A549 (cell line): Measurements from ENCODE around the gene HADHB. TPM values are rescaled to one million over a fixed set of nuclear protein-coding genes. Genes with fewer than 3 reads are reported as not detected.
"Not testable (repeated sequence)": the region's sequence is repeated elsewhere in the genome, so short reads cannot be mapped to it uniquely, and the experiment has no call there.

Source experiments
- ATAC-seq, 2 experiments: fragments of 200-7000 bp in 1 of 2; fragments of >200 bp in 1 of 2; cut with Nextera tagmentation in 1 of 2; cut with Tn5 transposase in 1 of 2; 3 replicates each; pipeline versions ENCODE4 v1.8.0 to v1.9.1; 2018 to 2020; ENCODE audit warnings: mild to moderate bottlenecking in 1 of 2, moderate library complexity in 1 of 2
- CTCF ChIA-PET: fragments of 300-600 bp; sonication (Branson Sonifier 250); formaldehyde crosslinking; extraction: SDS; loops from one replicate; lab custom pipeline; 2021; ENCODE audit warnings: antibody characterized with exemption, inconsistent platforms; lab: Yijun Ruan, JAX
- POLR2A ChIA-PET: fragments of 350-600 bp; formaldehyde crosslinking; extraction: SDS; loops from one replicate; lab custom pipeline; 2021; ENCODE audit warnings: antibody characterized with exemption, inconsistent platforms; lab: Yijun Ruan, JAX
- DNase-seq, 2 experiments: peaks; one replicate each; pipeline versions ENCODE4 v3.0.0 to v3.0.0-alpha.2; 2011 to 2016; ENCODE audit warnings: low read depth in 1 of 2, low spot score in 1 of 2
- FAIRE-seq: peaks from 2 replicates; lab custom pipeline; 2011; peaks lifted over from hg19 to GRCh38; lab: Jason Lieb, UNC
- H3K27ac ChIP-seq, 2 experiments: fragments of >200 bp; sonication (Bioruptor Twin); formaldehyde crosslinking; 3 replicates each; pipeline ENCODE4 v1.5.1; 2016 to 2017
- H3K4me1 ChIP-seq: fragments of >200 bp; sonication (Bioruptor Twin); formaldehyde crosslinking; 3 replicates; pipeline ENCODE4 v1.6.1; 2016
- H3K4me2 ChIP-seq: fragments of >200 bp; sonication (Bioruptor Twin); formaldehyde crosslinking; 3 replicates; pipeline ENCODE4 v1.6.1; 2016
- H3K4me3 ChIP-seq: fragments of >200 bp; sonication (Bioruptor Twin); formaldehyde crosslinking; 3 replicates; pipeline ENCODE4 v1.5.1; 2016
- H3K9me3 ChIP-seq: fragments of >200 bp; sonication (Bioruptor Twin); formaldehyde crosslinking; 3 replicates; pipeline ENCODE4 v1.6.1; 2016
- CBX2 ChIP-seq: fragments of 200-600 bp; sonication (generic); IDR thresholded peaks from 2 replicates; pipeline ENCODE4 v1.6.1; 2016; ENCODE audit warnings: low read depth, mild to moderate bottlenecking, borderline replicate concordance
- ELK1 ChIP-seq: fragments of 150-350 bp; IDR thresholded peaks from 2 replicates; pipeline ENCODE4 v1.6.1; 2014; ENCODE audit warnings: low read depth, mild to moderate bottlenecking, low read length
- HDAC2 ChIP-seq: fragments of 200-600 bp; sonication (generic); IDR thresholded peaks from 2 replicates; pipeline ENCODE4 v1.6.1; 2016
- HEYL ChIP-seq: fragments of 250-450 bp; sonication (Bioruptor Pico); IDR thresholded peaks from 2 replicates; pipeline ENCODE4 v1.8.0; 2021; ENCODE audit warnings: mild to moderate bottlenecking, moderate library complexity
- HOXA7 ChIP-seq: fragments of 250-450 bp; sonication (Bioruptor Pico); IDR thresholded peaks from 2 replicates; pipeline ENCODE4 v1.5.0; 2020; ENCODE audit warnings: mild to moderate bottlenecking, moderate library complexity
- HOXB13 ChIP-seq: fragments of 250-450 bp; sonication (Bioruptor Pico); IDR thresholded peaks from 2 replicates; pipeline ENCODE4 v1.5.0; 2020; ENCODE audit warnings: low read depth, mild to moderate bottlenecking, moderate library complexity
- JUNB ChIP-seq: fragments of >200 bp; sonication (Bioruptor Twin); formaldehyde crosslinking; IDR thresholded peaks from 2 replicates; pipeline ENCODE4 v1.6.1; 2016
- MAX ChIP-seq: IDR thresholded peaks from 2 replicates; pipeline ENCODE4 v1.6.1; 2012
- NFE2L2 ChIP-seq: fragments of 150-350 bp; conservative IDR thresholded peaks from 2 replicates; pipeline ENCODE4 v1.6.1; 2014; ENCODE audit warnings: low read length
- POLR2AphosphoS2 ChIP-seq: conservative IDR thresholded peaks from 2 replicates; pipeline ENCODE4 v1.6.1; 2012; ENCODE audit warnings: low read length, improper control_type of control experiment, inconsistent platforms
- RARB ChIP-seq: fragments of 250-450 bp; sonication (Bioruptor Pico); IDR thresholded peaks from 2 replicates; pipeline ENCODE4 v1.8.0; 2021; ENCODE audit warnings: mild to moderate bottlenecking, moderate library complexity
- REST ChIP-seq: fragments of 200-600 bp; sonication (generic); IDR thresholded peaks from 2 replicates; pipeline ENCODE4 v1.6.1; 2016; ENCODE audit warnings: antibody characterized with exemption, mild to moderate bottlenecking, moderate library complexity
- SMC3 ChIP-seq: fragments of >200 bp; sonication (Bioruptor Twin); formaldehyde crosslinking; IDR thresholded peaks from 3 replicates; pipeline ENCODE4 v1.6.1; 2018; ENCODE audit warnings: inconsistent platforms
- TP53 ChIP-seq: fragments of 250-450 bp; sonication (Bioruptor Pico); IDR thresholded peaks from 2 replicates; pipeline ENCODE4 v1.5.0; 2021; ENCODE audit warnings: mild to moderate bottlenecking, moderate library complexity
- ZSCAN20 ChIP-seq: fragments of 250-450 bp; sonication (Bioruptor Pico); IDR thresholded peaks from 2 replicates; pipeline ENCODE4 v1.8.0; 2022; ENCODE audit warnings: mild to moderate bottlenecking, moderate library complexity
- WGBS: methylation state at CpG from one replicate; pipeline ENCODE4 v1.1.6; 2017; ENCODE audit errors: missing lambda C conversion rate; 5-methylcytosine and 5-hydroxymethylcytosine counted together
- polyA plus RNA-seq, 4 experiments: library from polyadenylated mRNA; depleted of rRNA in 3 of 4; stranded (reverse); fragments of >200 nt; fragmentation: RNase III in 1 of 4; extraction: RNeasy Plus Mini Kit Qiagen cat#74134 plus additional on column Dnase treatment in 1 of 4; gene quantifications; 2 replicates in 3 of 4; 3 replicates in 1 of 4; pipeline ENCODE4 v1.2.3, GENCODE V29; 2011 to 2017

The HADHB gene
- polyA plus RNA-seq, 2 of the 4 experiments (the other 2 are of a cell fraction) = 95.4 to 161 TPM

GRCh38 chr2:26251893-26252292, 7.2 kb downstream of the HADHB start (continued):
- TF ChIP-seq HDAC2 (no peak), HOXB13 (CRISPR knock-in tag) (no peak), MAX (no peak), HEYL (CRISPR knock-in tag) (no peak)

GRCh38 chr2:26255759-26256384, 11.1 kb downstream of the HADHB start:
- 90% methylated on average over 3 of the region's 3 CpGs for WGBS
- TF ChIP-seq NFE2L2 = no peak
- TF ChIP-seq CBX2 = no peak
- no peak for TF ChIP-seq RARB
- no peak for TF ChIP-seq JUNB
- no peak for TF ChIP-seq HOXA7 (CRISPR knock-in tag)
- no peak for TF ChIP-seq MAX
- no peak overlapping the region for H3K4me2 ChIP-seq
- H3K4me3 ChIP-seq = no peak overlapping the region
- no peaks in the 10 kb centered on the region for H3K4me1 ChIP-seq
- no peak for DNase-seq
- POLR2A ChIA-PET = no interaction called here
- ATAC-seq = no peak
- FAIRE-seq = no peak
- CTCF ChIA-PET = interaction anchor here (1.1 kb wide), 2 partner anchors 33 to 71 kb away, joined by 3 read pairs; no protein-coding TSS in a partner anchor
- no peak overlapping the region for H3K27ac ChIP-seq
- no peaks in the 10 kb centered on the region for H3K9me3 ChIP-seq

- CTCF ChIA-PET = interaction anchor here (1.1 to 1.9 kb wide), 2 partner anchors 11 to 12 kb away, joined by 3 to 4 read pairs; no protein-coding TSS in a partner anchor
- not testable (repeated sequence) for H3K27ac ChIP-seq
Observed at GRCh38 chr2:26258836-26259235, 14.1 kb downstream of the HADHB start.

GRCh38 chr2:26268213-26268612, 23.5 kb downstream of the HADHB start:
- 90% methylated on average over 4 of the region's 4 CpGs for WGBS
- Histone ChIP-seq H3K9me3 (no peaks in the 10 kb centered on the region), H3K4me2 (no peak overlapping the region), H3K4me3 (no peak overlapping the region), H3K4me1 (peaks cover 3% of the 10 kb centered on the region; the same call in 2 of the 3 replicates), H3K27ac (no peak overlapping the region)
- no peak for TF ChIP-seq POLR2AphosphoS2
- no peak for TF ChIP-seq ZSCAN20 (CRISPR knock-in tag)
- TF ChIP-seq MAX = no peak
- TF ChIP-seq SMC3 = no peak
- no peak for TF ChIP-seq TP53 (CRISPR knock-in tag)
- TF ChIP-seq ELK1 = no peak
- TF ChIP-seq HEYL (CRISPR knock-in tag) = no peak
- TF ChIP-seq REST = no peak
- ATAC-seq (no peak), DNase-seq (no peak), FAIRE-seq (no peak)
- ChIA-PET CTCF (interaction anchor here (0.9 kb wide), 1 partner anchor 50 kb away, joined by 4 read pairs; no protein-coding TSS in a partner anchor), POLR2A (no interaction called here)

More at GRCh38 chr2:26258836-26259235, 14.1 kb downstream of the HADHB start:
- FAIRE-seq, ATAC-seq, DNase-seq, H3K4me3 ChIP-seq, POLR2A ChIA-PET, H3K4me1 ChIP-seq, H3K4me2 ChIP-seq, H3K9me3 ChIP-seq: not testable (repeated sequence)
- WGBS = 78% methylated on average over 8 of the region's 8 CpGs

GRCh38 chr2:26268670-26269385, 24.1 kb downstream of the HADHB start:
- H3K27ac ChIP-seq, POLR2A ChIA-PET, H3K4me2 ChIP-seq, H3K9me3 ChIP-seq, DNase-seq, ATAC-seq, FAIRE-seq, H3K4me3 ChIP-seq, H3K4me1 ChIP-seq: not testable (repeated sequence)
- CTCF ChIA-PET = interaction anchor here (0.9 kb wide), 1 partner anchor 51 kb away, joined by 4 read pairs; no protein-coding TSS in a partner anchor
- WGBS = 95% methylated on average over 12 of the region's 12 CpGs
